WERI-Rb-1 (cell line): ENCODE measurements around the gene CUL1.

Experiments used
- DNase-seq: peaks from one replicate; pipeline ENCODE4 v3.0.0-alpha.2; 2020
- H3K27ac ChIP-seq: fragments of 250-450 bp; sonication (Bioruptor Pico); 2 replicates; pipeline ENCODE4 v1.5.1; 2020; ENCODE audit warnings: mild to moderate bottlenecking, moderate library complexity
- H3K27me3 ChIP-seq: fragments of 250-450 bp; sonication (Bioruptor Pico); 2 replicates; pipeline ENCODE4 v1.5.1; 2021; ENCODE audit warnings: mild to moderate bottlenecking, low read depth, moderate library complexity; ENCODE audit not compliant: insufficient read depth, severe bottlenecking
- H3K36me3 ChIP-seq: fragments of 250-450 bp; sonication (Bioruptor Pico); 2 replicates; pipeline ENCODE4 v1.5.1; 2020; ENCODE audit warnings: mild to moderate bottlenecking, moderate library complexity
- H3K4me3 ChIP-seq: 2 replicates; pipeline ENCODE4 v1.5.1; 2011; ENCODE audit warnings: low read depth, mild to moderate bottlenecking, control low read depth, low read length
- H3K9me3 ChIP-seq: fragments of 250-450 bp; sonication (Bioruptor Pico); 2 replicates; pipeline ENCODE4 v1.5.1; 2021; ENCODE audit warnings: mild to moderate bottlenecking, moderate library complexity; ENCODE audit not compliant: severe bottlenecking
- TF ChIP-seq, protein P1 (sequence below): IDR thresholded peaks from 2 replicates; pipeline ENCODE4 v1.5.1; 2011; ENCODE audit warnings: low read depth, mild to moderate bottlenecking, control low read depth, inconsistent platforms, low read length

Gene CUL1

DNA sequence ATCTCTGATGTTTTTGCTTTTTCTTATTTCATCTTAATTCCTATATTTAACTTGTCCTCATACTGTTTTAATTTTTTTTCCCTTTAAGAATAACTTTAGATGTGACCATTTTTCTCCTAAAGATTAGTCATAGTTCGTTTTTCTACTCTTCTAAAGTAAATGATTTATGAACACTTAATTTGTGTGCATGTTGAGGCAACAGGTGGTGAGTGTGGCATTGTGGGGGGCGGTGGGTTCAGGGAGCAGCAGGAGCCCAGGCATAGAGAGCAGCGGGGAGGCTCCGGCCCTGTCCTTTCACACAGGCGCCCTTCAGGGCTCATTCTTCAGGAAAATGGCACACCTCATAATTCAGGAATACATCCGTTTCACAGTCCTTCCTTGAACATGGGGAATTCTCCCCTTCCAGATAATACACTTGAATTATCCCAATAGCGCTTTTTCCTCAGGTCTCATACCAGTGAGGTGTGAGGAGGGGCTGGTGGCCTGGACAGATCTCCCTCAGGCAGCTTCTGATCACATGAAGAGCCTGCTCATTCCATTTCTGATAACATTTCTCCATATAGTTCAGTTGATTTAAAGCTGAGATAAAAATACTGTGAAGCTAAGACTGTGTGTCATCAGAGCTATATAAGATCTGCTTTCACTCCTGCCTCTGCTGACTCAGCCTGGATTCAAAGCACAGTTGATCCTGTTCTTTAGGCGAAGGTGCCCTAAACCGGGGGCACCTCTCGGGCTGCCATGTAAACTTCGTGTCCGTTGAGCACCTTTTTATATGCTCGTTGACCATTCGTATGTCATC, 40.2 kb downstream of the CUL1 start:
- no peak for DNase-seq
- Histone ChIP-seq H3K4me3 (no peak overlapping the region), H3K27me3 (no peaks in the 10 kb centered on the region), H3K36me3 (peaks cover 46% of the 10 kb centered on the region), H3K9me3 (no peaks in the 10 kb centered on the region), H3K27ac (no peak overlapping the region)
- TF ChIP-seq, protein P1, sequence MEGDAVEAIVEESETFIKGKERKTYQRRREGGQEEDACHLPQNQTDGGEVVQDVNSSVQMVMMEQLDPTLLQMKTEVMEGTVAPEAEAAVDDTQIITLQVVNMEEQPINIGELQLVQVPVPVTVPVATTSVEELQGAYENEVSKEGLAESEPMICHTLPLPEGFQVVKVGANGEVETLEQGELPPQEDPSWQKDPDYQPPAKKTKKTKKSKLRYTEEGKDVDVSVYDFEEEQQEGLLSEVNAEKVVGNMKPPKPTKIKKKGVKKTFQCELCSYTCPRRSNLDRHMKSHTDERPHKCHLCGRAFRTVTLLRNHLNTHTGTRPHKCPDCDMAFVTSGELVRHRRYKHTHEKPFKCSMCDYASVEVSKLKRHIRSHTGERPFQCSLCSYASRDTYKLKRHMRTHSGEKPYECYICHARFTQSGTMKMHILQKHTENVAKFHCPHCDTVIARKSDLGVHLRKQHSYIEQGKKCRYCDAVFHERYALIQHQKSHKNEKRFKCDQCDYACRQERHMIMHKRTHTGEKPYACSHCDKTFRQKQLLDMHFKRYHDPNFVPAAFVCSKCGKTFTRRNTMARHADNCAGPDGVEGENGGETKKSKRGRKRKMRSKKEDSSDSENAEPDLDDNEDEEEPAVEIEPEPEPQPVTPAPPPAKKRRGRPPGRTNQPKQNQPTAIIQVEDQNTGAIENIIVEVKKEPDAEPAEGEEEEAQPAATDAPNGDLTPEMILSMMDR: no peak

DNA sequence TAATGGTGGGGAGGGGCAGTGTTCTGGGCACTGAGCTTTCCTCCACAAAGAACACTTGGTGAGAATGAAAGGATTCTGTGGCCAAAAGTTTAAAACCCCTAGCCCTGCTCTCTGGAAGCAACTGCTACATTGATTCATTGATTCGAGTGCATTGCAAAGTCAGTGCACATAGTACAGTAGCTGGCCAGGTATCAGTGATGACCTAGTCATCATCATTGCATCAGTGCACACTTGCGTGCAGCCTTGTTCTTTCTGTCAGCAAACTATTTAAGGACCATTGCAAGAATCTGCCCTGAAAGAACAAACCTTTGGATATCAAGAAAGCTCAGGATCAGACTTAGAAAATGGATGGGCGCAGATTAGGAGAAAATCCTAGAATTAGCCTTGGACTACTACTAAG, 47.4 kb downstream of the CUL1 start:
- no peak overlapping the region for H3K4me3 ChIP-seq
- H3K9me3 ChIP-seq: no peaks in the 10 kb centered on the region
- H3K27me3 ChIP-seq: no peaks in the 10 kb centered on the region
- DNase-seq: no peak
- TF ChIP-seq, protein P1: no peak
- no peak overlapping the region for H3K27ac ChIP-seq
- H3K36me3 ChIP-seq: peaks cover 22% of the 10 kb centered on the region

DNA sequence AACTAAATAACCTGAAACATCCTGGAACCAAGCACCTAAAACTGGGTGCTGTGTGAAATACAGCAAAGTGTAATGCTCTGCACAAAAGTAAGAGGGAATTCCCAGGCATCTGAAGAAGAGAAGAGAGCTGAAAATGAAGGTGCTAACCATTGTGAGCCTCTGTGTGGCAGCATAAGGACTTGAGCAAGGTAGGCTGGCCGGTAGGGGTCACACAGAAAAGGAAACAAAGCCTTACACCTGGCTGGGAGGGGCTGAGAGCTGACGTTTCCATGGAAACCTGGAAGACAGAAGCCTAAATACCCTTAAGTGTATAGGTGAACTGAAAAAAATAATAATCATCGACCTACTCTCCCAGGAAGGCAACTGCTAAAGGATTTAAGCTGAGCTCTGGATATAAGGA, 48.6 kb downstream of the CUL1 start:
- TF ChIP-seq, protein P1: 0 out of 2 replicates have a peak, but pooled peaks have one; percentile 8
- H3K36me3 ChIP-seq: peaks cover 20% of the 10 kb centered on the region
- H3K4me3 ChIP-seq: no peak overlapping the region
- no peak overlapping the region; the same call in 1 of the 2 replicates for H3K27ac ChIP-seq
- peak; percentile 29 for DNase-seq
- H3K9me3 ChIP-seq: no peaks in the 10 kb centered on the region
- no peaks in the 10 kb centered on the region for H3K27me3 ChIP-seq

DNA sequence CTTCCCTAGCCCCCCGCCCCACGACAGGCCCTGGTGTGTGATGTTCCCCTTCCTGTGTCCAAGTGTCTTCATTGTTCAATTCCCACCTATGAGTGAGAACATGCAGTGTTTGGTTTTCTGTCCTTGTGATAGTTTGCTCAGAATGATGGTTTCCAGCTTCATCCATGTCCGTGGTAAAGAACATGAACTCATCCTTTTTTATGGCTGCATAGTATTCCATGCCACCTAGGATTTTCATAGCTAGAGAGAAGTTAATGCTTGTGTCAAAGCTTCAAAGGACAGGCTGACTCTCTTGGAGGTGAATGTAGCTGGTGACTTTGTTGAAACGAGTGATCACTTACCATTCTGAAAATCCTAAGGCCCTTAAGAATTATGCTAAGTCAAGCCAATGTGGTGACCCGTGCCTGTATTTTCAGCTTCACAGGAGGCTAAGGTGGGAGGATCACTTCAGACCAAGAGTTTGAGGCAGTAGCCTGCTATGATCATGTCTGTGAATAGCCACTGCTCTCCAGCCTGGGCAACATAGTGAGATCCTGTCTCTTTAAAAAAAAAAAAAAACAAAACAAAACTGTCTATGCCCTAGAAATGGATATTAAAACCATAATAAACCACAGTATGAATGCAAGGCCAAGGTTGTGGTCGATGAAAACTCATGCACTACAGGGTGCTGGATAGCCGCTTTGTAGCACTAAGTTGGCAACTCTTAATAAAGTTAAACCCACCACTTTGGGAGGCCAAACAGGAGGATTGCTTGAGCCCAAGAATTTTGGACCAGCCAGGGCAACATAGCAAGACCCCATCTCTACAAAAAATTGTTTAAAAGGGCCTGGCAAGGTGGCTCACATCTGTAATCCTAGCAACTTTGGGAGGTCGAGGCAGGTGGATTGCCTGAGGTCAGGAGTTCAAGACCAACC, 52.0 kb downstream of the CUL1 start:
- TF ChIP-seq, protein P1: no peak
- H3K27me3 ChIP-seq: no peaks in the 10 kb centered on the region
- no peak overlapping the region for H3K4me3 ChIP-seq
- peaks cover 18% of the 10 kb centered on the region for H3K36me3 ChIP-seq
- DNase-seq: no peak
- H3K27ac ChIP-seq: no peak overlapping the region
- no peaks in the 10 kb centered on the region for H3K9me3 ChIP-seq

DNA sequence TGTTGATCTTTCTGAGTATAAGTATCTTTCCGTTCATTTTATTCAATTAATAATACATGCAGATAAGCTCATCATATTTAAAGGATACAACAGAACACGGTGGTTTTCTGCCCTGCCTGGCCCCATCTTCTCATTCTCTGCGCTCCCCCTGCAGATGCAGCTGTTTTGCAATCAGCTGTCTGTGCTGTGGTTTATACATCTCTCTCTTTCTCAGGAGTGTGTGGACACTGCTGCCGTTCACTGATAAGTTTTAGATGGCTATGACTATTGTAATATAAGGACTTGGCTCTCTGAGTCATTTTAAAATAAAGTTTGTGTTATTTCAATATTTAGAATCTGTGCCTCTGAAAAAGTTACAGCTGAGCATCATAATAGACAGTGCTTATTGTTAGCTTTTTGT, 54.5 kb downstream of the CUL1 start:
- no peaks in the 10 kb centered on the region for H3K27me3 ChIP-seq
- no peak overlapping the region for H3K27ac ChIP-seq
- H3K9me3 ChIP-seq: no peaks in the 10 kb centered on the region
- TF ChIP-seq, protein P1: no peak
- no peak overlapping the region for H3K4me3 ChIP-seq
- peaks cover 30% of the 10 kb centered on the region for H3K36me3 ChIP-seq
- DNase-seq: no peak
